Measurements from ENCODE around the gene JPT2.

The JPT2 gene

GRCh38 chr16:1669698-1670097 is 8.4 kb upstream of the JPT2 start:
- TF ChIP-seq CTCF (IDR thresholded peaks at IDR 0.05; ENCODE audit: insufficient read depth, low read length, missing control alignments), result no peak
- no peak overlapping the region for H3K4me3 ChIP-seq (ENCODE audit: low read depth, low read length)
- ChIA-PET CTCF (interaction anchor here (1.3 to 1.4 kb wide), 2 partner anchors 20 to 36 kb away, joined by 3 read pairs; partner anchors contain the start of gene MAPK8IP3), POLR2A (no interaction called here)
- no peak for DNase-seq (ENCODE audit: low read depth, low spot score)

GRCh38 chr16:1670371-1670770 is 7.7 kb upstream of the JPT2 start:
- TF ChIP-seq CTCF (IDR thresholded peaks at IDR 0.05; ENCODE audit: insufficient read depth, low read length, missing control alignments), result no peak
- no peak overlapping the region for H3K4me3 ChIP-seq (ENCODE audit: low read depth, low read length)
- ChIA-PET CTCF (no interaction called here), POLR2A (no interaction called here)
- no peak for DNase-seq (ENCODE audit: low read depth, low spot score)

- ChIA-PET CTCF (no interaction called here), POLR2A (no interaction called here)
- DNase-seq (ENCODE audit: low read depth, low spot score), result no peak
- TF ChIP-seq CTCF (IDR thresholded peaks at IDR 0.05; ENCODE audit: insufficient read depth, low read length, missing control alignments), result no peak
- no peak overlapping the region for H3K4me3 ChIP-seq (ENCODE audit: low read depth, low read length)
Observed at GRCh38 chr16:1670866-1671265, 7.2 kb upstream of the JPT2 start.

- POLR2A ChIA-PET, result no interaction called here
- no peak for TF ChIP-seq CTCF (IDR thresholded peaks at IDR 0.05; ENCODE audit: insufficient read depth, low read length, missing control alignments)
- H3K4me3 ChIP-seq (ENCODE audit: low read depth, low read length), result no peak overlapping the region
- CTCF ChIA-PET, result interaction anchor here (1.2 kb wide), 1 partner anchor 18 kb away, joined by 3 read pairs; no protein-coding TSS in a partner anchor
- no peak for DNase-seq (ENCODE audit: low read depth, low spot score)
Observed at GRCh38 chr16:1673424-1674151, 4.5 kb upstream of the JPT2 start.

GRCh38 chr16:1674306-1674705 is 3.8 kb upstream of the JPT2 start:
- DNase-seq (ENCODE audit: low read depth, low spot score), result no peak
- ChIA-PET POLR2A (interaction anchor here (1.7 kb wide), 1 partner anchor 32 kb away, joined by 6 read pairs; the partner anchor contains the start of gene MAPK8IP3), CTCF (interaction anchor here (1.1 to 1.2 kb wide), 2 partner anchors 17 to 30 kb away, joined by 3 read pairs; no protein-coding TSS in a partner anchor)
- H3K4me3 ChIP-seq (ENCODE audit: low read depth, low read length), result no peak overlapping the region
- no peak for TF ChIP-seq CTCF (IDR thresholded peaks at IDR 0.05; ENCODE audit: insufficient read depth, low read length, missing control alignments)

- no peak for TF ChIP-seq CTCF (IDR thresholded peaks at IDR 0.05; ENCODE audit: insufficient read depth, low read length, missing control alignments)
- DNase-seq (ENCODE audit: low read depth, low spot score), result no peak
- no peak overlapping the region for H3K4me3 ChIP-seq (ENCODE audit: low read depth, low read length)
- ChIA-PET CTCF (interaction anchor here (0.9 to 1.8 kb wide), 4 partner anchors 10 to 90 kb away, joined by 3 to 4 read pairs (median 4); partner anchors contain the start of gene MAPK8IP3), POLR2A (interaction anchor here (0.6 to 1.7 kb wide), 2 partner anchors 31 to 63 kb away, joined by 3 to 6 read pairs; partner anchors contain the start of genes IFT140 and MAPK8IP3)
Observed at GRCh38 chr16:1674751-1675664, 3.1 kb upstream of the JPT2 start.

Data from AG04449 (cell line).